ENCODE measurements around the gene GPR143. TPM values are rescaled to one million over a fixed set of nuclear protein-coding genes. Genes with fewer than 3 reads are reported as not detected.

The GPR143 gene
- total RNA-seq, 6 experiments from 2014 or later = not detected

DNA sequence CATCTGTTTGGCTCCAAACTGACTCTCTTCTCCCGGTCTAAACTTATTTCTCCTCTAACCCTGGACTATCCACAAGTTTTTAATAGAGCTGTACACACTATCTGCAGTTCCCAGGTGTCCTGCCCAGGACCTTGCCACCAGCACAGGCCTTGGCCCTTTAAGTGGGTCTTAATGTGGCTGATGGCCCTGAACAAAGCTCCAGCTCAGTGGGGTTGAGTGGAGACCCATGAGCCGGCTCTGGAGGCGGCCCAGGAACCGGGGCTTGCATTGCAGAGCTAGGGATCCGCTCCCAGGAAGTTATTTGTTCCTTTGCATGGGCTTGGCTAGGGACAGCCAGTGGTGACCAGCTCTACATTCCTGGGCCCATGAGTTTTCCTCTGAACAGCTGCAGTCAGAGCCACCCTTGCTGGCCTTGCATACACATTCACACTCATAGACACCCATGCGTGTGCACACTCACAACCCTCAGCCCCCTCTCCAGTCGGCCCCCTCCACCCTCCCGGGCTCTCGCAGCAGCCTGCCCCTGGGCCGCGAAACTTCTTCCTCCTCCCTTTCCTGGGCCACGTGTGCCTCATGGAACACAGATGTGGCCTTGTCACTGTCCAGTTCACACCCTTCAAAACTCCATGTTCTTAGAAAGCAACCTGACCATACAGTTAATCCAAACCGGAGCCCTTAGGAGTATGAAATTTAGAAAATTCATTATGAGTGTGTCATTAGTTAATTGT lies 58.2 kb downstream of the GPR143 start:
- H3K27ac Mint-ChIP-seq = peak overlapping the region; percentile 42; the same call in 1 of the 2 replicates
- no peaks in the 10 kb centered on the region for H3K9me3 Mint-ChIP-seq
- TF ChIP-seq, protein P1, sequence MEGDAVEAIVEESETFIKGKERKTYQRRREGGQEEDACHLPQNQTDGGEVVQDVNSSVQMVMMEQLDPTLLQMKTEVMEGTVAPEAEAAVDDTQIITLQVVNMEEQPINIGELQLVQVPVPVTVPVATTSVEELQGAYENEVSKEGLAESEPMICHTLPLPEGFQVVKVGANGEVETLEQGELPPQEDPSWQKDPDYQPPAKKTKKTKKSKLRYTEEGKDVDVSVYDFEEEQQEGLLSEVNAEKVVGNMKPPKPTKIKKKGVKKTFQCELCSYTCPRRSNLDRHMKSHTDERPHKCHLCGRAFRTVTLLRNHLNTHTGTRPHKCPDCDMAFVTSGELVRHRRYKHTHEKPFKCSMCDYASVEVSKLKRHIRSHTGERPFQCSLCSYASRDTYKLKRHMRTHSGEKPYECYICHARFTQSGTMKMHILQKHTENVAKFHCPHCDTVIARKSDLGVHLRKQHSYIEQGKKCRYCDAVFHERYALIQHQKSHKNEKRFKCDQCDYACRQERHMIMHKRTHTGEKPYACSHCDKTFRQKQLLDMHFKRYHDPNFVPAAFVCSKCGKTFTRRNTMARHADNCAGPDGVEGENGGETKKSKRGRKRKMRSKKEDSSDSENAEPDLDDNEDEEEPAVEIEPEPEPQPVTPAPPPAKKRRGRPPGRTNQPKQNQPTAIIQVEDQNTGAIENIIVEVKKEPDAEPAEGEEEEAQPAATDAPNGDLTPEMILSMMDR (IDR thresholded peaks at IDR 0.05) = no peak
- no peak overlapping the region for H3K4me3 Mint-ChIP-seq
- no peaks in the 10 kb centered on the region for H3K36me3 Mint-ChIP-seq (ENCODE audit: low read depth)
- peaks cover 7% of the 10 kb centered on the region for H3K4me1 Mint-ChIP-seq (ENCODE audit: low read depth)
- no peaks in the 10 kb centered on the region; the same call in 1 of the 2 replicates for H3K27me3 Mint-ChIP-seq (ENCODE audit: insufficient read depth)
- DNase-seq = no peak

DNA sequence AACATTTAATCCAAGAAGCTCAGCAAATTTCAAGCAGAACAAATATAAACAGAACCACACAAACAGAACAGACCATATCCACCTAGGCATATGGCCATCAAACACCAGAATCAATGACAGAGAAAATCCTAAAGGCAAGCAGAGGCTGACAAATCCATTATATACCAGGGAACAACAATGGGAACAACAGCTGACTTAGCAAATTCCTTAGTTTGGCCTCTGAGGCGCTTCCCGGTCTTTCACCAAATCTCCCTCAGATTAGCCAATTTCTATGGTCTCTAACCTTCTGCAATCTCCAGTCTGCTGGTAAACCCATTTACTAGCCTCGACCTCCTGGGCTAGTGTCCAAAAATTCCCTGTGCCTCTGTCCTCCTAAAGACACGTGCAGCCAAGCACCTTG lies 59.2 kb downstream of the GPR143 start:
- H3K4me1 Mint-ChIP-seq (ENCODE audit: low read depth) = peaks cover 7% of the 10 kb centered on the region
- H3K27me3 Mint-ChIP-seq (ENCODE audit: insufficient read depth) = no peaks in the 10 kb centered on the region; the same call in 1 of the 2 replicates

DNA sequence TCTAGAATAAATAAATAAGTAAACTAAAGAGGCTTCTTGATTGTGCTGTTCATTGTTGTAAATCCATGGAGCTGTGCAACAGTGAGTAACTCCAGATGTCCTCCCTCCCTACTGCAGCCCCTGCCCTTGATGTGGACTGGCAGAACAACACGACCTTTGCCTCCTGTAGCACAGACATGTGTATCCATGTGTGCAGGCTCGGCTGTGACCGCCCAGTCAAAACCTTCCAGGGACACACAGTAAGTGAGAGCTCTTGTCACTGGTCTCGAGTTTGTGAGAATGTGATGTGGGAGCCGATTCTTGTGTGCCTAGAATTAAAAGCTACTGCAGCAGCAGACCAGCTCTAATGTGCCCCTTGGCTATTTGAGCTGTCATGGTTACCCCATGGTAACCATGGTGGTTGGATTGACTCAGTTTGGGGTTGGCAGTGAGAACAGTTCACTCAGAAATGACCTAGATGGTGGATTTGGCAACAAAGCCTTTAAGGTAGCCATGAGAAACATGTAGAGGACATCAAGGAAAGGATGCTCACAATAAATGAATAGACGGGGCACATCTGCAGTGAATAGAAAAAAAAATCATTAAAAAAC lies 60.7 kb downstream of the GPR143 start:
- DNase-seq = no peak
- H3K9me3 Mint-ChIP-seq = no peaks in the 10 kb centered on the region
- H3K27ac Mint-ChIP-seq = no peak overlapping the region
- H3K36me3 Mint-ChIP-seq (ENCODE audit: low read depth) = peaks cover 9% of the 10 kb centered on the region; the same call in 1 of the 2 replicates
- H3K4me1 Mint-ChIP-seq (ENCODE audit: low read depth) = peaks cover 7% of the 10 kb centered on the region
- H3K4me3 Mint-ChIP-seq = no peak overlapping the region
- no peaks in the 10 kb centered on the region; the same call in none of the 2 replicates for H3K27me3 Mint-ChIP-seq (ENCODE audit: insufficient read depth)
- TF ChIP-seq, protein P1 (IDR thresholded peaks at IDR 0.05) = no peak

More for the DNA sequence above, 59.2 kb downstream of the GPR143 start:
- Mint-ChIP-seq H3K9me3 (no peaks in the 10 kb centered on the region), H3K4me3 (no peak overlapping the region), H3K36me3 (ENCODE audit: low read depth) (no peaks in the 10 kb centered on the region), H3K27ac (no peak overlapping the region)
- TF ChIP-seq, protein P1 (IDR thresholded peaks at IDR 0.05) = no peak
- no peak for DNase-seq

DNA sequence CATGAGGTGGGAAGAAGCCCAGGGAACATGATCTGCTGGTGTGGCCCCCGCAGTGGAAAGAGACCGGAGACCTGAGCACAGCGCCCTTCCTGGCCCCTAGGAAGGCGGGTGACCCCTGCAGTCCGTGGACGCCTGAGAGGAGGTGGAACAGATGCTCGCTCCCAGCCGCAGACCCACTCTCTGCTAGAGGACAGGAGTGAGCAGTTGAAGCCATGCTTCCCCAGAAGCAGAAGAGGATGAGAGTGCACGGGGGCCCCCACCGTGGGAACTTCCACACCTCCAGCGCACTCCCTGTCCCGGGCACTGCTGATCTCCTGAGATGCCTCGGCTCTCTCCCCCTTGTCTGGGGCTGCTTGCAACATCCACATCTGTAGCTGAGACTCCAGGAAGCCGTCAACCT lies 62.2 kb downstream of the GPR143 start:
- H3K27me3 Mint-ChIP-seq (ENCODE audit: insufficient read depth) = no peaks in the 10 kb centered on the region; the same call in none of the 2 replicates
- no peaks in the 10 kb centered on the region for H3K9me3 Mint-ChIP-seq
- DNase-seq = no peak
- H3K4me3 Mint-ChIP-seq = no peak overlapping the region
- H3K36me3 Mint-ChIP-seq (ENCODE audit: low read depth) = peaks cover 9% of the 10 kb centered on the region; the same call in 1 of the 2 replicates
- TF ChIP-seq, protein P1 (IDR thresholded peaks at IDR 0.05) = no peak
- no peak overlapping the region for H3K27ac Mint-ChIP-seq
- no peaks in the 10 kb centered on the region for H3K4me1 Mint-ChIP-seq (ENCODE audit: low read depth)

DNA sequence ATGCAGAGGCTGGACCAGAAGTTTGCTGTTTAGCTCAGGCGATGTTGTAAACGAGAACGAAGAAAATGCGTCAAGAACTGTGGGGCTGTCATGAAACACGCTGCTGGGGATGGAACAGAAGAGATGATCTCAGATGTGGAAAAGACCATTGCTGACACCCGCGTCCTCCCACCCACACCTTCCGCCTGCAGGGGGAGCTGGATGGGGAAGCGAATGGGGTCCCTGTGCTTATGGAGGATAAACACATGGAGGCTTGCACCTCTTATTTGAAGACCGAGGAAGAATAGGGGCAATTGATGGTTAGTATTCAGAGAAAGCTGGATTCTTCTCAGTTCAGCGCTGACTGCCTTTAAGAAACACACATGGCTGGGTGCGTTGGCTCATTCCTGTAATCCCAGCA lies 63.9 kb downstream of the GPR143 start:
- no peak for DNase-seq
- Mint-ChIP-seq H3K27me3 (ENCODE audit: insufficient read depth) (no peaks in the 10 kb centered on the region; the same call in none of the 2 replicates), H3K27ac (no peak overlapping the region), H3K9me3 (no peaks in the 10 kb centered on the region), H3K4me1 (ENCODE audit: low read depth) (no peaks in the 10 kb centered on the region), H3K4me3 (no peak overlapping the region), H3K36me3 (ENCODE audit: low read depth) (peaks cover 9% of the 10 kb centered on the region; the same call in 1 of the 2 replicates)
- TF ChIP-seq, protein P1 (IDR thresholded peaks at IDR 0.05) = no peak

Measured in HFFc6 (cell line).